HepG2 (cell line): ENCODE data around the gene ZNF430. TPM values are rescaled to one million over a fixed set of nuclear protein-coding genes. Genes with fewer than 3 reads are reported as not detected.
A peak's percentile ranks its signal among the peaks of the same experiment; 100 is the strongest.

ENCODE experiments used
- ARID2 ChIP-seq: sonication (generic); formaldehyde crosslinking; IDR thresholded peaks from 2 replicates; pipeline ENCODE4 v1.8.1; 2022; ENCODE audit warnings: mild to moderate bottlenecking, missing genetic modification reagents, borderline replicate concordance
- ARNT2 ChIP-seq: sonication (generic); formaldehyde crosslinking; IDR thresholded peaks from 2 replicates; pipeline ENCODE4 v1.8.0; 2022; ENCODE audit warnings: mild to moderate bottlenecking, low read depth, missing genetic modification reagents, moderate library complexity
- CBFB ChIP-seq: sonication (generic); formaldehyde crosslinking; IDR thresholded peaks from 2 replicates; pipeline ENCODE4 v1.4.0; 2020; ENCODE audit warnings: missing genetic modification reagents
- HNF4G ChIP-seq, 2 experiments: sonication (generic) in 1 of 2; formaldehyde crosslinking in 1 of 2; IDR thresholded peaks; 2 replicates each; pipeline versions ENCODE4 v1.4.0 to v1.6.1; 2011 to 2020; ENCODE audit warnings: borderline replicate concordance in 2 of 2, low read depth in 2 of 2, mild to moderate bottlenecking in 2 of 2, low read length in 1 of 2, missing genetic modification reagents in 1 of 2, moderate library complexity in 1 of 2
- IRF2 ChIP-seq: IDR thresholded peaks from 2 replicates; pipeline ENCODE4 v1.6.1; 2018; ENCODE audit warnings: missing genetic modification reagents, missing compliant biosample characterization
- MEF2D ChIP-seq: sonication (generic); formaldehyde crosslinking; IDR thresholded peaks from 2 replicates; pipeline ENCODE4 v1.5.1; 2020; ENCODE audit warnings: mild to moderate bottlenecking, missing genetic modification reagents
- NFE2L1 ChIP-seq: sonication (generic); formaldehyde crosslinking; IDR thresholded peaks from 2 replicates; pipeline ENCODE4 v1.4.0; 2020; ENCODE audit warnings: missing genetic modification reagents, mild to moderate bottlenecking, borderline replicate concordance
- POLR2AphosphoS5 ChIP-seq: IDR thresholded peaks from 2 replicates; pipeline ENCODE4 v1.6.1; 2012; ENCODE audit warnings: low read depth, low read length
- SOX6 ChIP-seq, 2 experiments: fragments of 450-650 bp in 1 of 2; sonication (generic) in 1 of 2; formaldehyde crosslinking in 1 of 2; IDR thresholded peaks; 2 replicates each; pipeline versions ENCODE4 v1.4.0 to v1.6.1; 2017 to 2020; ENCODE audit warnings: antibody characterized with exemption in 1 of 2, mild to moderate bottlenecking in 1 of 2, missing genetic modification reagents in 1 of 2
- TGIF2 ChIP-seq: IDR thresholded peaks from 2 replicates; pipeline ENCODE4 v1.6.1; 2016; ENCODE audit warnings: control low read depth, missing compliant biosample characterization
- ZFP90 ChIP-seq: sonication (generic); formaldehyde crosslinking; IDR thresholded peaks from 2 replicates; pipeline ENCODE4 v1.8.0; 2022; ENCODE audit warnings: missing genetic modification reagents, mild to moderate bottlenecking, inconsistent platforms, borderline replicate concordance
- ZNF230 ChIP-seq: sonication (generic); formaldehyde crosslinking; IDR thresholded peaks from 2 replicates; pipeline ENCODE4 v1.4.0; 2020; ENCODE audit warnings: mild to moderate bottlenecking, missing genetic modification reagents
- ZNF44 ChIP-seq: sonication (generic); formaldehyde crosslinking; IDR thresholded peaks from 2 replicates; pipeline ENCODE4 v1.5.1; 2020; ENCODE audit warnings: mild to moderate bottlenecking, missing genetic modification reagents
- ZNF761 ChIP-seq: sonication (generic); formaldehyde crosslinking; conservative IDR thresholded peaks from 2 replicates; pipeline ENCODE4 v1.4.0; 2020; ENCODE audit warnings: mild to moderate bottlenecking, missing genetic modification reagents
- polyA plus RNA-seq, 8 experiments: library from polyadenylated mRNA; depleted of rRNA in 3 of 8; stranded (reverse) in 7 of 8; unstranded in 1 of 8; fragments of >200 nt; fragmentation: Illumina TruSeq in 4 of 8; extraction: Trizol in 4 of 8; gene quantifications; 2 replicates each; pipeline versions ENCODE4 v1.2.1 to v1.2.3, GENCODE V29; 2011 to 2016; ENCODE audit warnings: low read depth in 4 of 8, missing spikeins in 1 of 8, mixed read lengths in 1 of 8; ENCODE audit not compliant: insufficient read depth in 1 of 8
- total RNA-seq, 5 experiments: library from RNA; depleted of rRNA; stranded (reverse); fragments of >200 nt; fragmentation: Illumina TruSeq; extraction: Trizol; gene quantifications; 2 replicates each; pipeline ENCODE4 v1.2.3, GENCODE V29; 2016; ENCODE audit warnings: low read depth in 1 of 5
- TF ChIP-seq, protein P1 (sequence below): IDR thresholded peaks from 2 replicates; pipeline ENCODE4 v1.6.1; 2016; ENCODE audit warnings: low read depth, control low read depth
- TF ChIP-seq, protein P2 (sequence below), 2 experiments: IDR thresholded peaks; 2 replicates each; pipeline ENCODE4 v1.6.1; 2011 to 2012; ENCODE audit warnings: low read length in 2 of 2, borderline replicate concordance in 1 of 2, low read depth in 1 of 2, mild to moderate bottlenecking in 1 of 2, moderate library complexity in 1 of 2
- TF ChIP-seq, protein P3 (sequence below): sonication (generic); formaldehyde crosslinking; IDR thresholded peaks from 2 replicates; pipeline ENCODE4 v1.9.0; 2021; ENCODE audit warnings: missing genetic modification reagents, borderline replicate concordance
- TF ChIP-seq, protein P4 (sequence below): sonication (generic); formaldehyde crosslinking; IDR thresholded peaks from 2 replicates; pipeline ENCODE4 v1.4.0; 2020; ENCODE audit warnings: missing genetic modification reagents, mild to moderate bottlenecking, borderline replicate concordance

Gene ZNF430
- total and polyA plus RNA-seq, 2 of the 13 experiments (the other 11 are each of a cell fraction or from before 2014, with no cell fraction given): 4.1 to 6.9 TPM

DNA sequence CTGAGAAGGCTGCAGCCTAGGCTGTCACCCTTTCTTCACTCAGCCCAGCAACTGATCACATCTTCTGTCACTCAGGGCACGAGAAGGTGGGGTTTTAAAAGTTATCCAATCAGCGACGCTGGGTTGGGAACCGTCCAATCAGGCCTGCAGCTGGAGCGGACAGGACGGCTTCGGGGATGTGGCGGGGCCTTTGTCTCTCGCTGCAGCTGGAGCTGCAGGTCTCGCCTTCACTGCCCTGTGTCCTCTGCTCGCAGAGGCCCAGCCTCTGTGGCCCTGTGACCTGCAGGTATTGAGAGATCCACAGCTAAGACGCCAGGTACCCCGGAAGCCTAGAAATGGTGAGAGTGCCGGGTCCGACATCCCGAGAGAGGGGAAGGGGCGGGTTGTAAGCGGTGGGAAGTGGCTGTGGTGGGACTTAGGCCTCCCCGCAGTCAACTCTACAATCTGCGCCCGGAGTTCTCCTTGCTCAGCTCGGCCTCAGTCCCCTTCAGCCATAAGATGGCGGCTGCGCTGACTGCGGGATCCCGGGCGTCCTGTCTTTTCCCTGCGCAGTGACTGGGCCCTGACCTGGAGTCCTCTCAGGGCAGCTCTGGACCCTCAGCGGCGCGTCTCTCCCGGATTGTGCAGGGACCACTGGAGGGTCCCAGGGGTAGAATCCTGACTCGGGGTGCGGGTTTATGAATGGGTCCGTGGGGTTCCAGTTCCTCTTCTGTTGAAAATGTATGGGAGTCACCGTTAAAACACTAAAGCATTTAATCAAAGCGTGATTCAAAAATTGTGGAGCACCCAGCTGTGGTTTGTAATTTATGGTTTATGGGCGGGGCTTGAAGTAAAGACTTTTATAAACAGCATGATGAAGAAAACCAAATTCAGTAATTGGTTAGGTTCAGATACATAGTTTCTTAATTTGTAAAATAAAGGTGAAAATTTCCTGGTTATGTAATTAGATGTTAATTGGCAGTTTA is 61.8 kb downstream of the ZNF430 start, which contains the start of gene ZNF714 (continued):
- TF ChIP-seq, protein P1, sequence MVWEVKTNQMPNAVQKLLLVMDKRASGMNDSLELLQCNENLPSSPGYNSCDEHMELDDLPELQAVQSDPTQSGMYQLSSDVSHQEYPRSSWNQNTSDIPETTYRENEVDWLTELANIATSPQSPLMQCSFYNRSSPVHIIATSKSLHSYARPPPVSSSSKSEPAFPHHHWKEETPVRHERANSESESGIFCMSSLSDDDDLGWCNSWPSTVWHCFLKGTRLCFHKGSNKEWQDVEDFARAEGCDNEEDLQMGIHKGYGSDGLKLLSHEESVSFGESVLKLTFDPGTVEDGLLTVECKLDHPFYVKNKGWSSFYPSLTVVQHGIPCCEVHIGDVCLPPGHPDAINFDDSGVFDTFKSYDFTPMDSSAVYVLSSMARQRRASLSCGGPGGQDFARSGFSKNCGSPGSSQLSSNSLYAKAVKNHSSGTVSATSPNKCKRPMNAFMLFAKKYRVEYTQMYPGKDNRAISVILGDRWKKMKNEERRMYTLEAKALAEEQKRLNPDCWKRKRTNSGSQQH (CRISPR knock-in tag): peak; percentile 93
- TF ChIP-seq MEF2D (CRISPR knock-in tag) (no peak), IRF2 (CRISPR knock-in tag) (0 out of 2 replicates have a peak, but pooled peaks have one; percentile 23), TGIF2 (peak; percentile 95), HNF4G (IDR thresholded peaks at IDR 0.05; ENCODE audit: borderline replicate concordance, low read depth, low read length) (no peak), HNF4G (CRISPR knock-in tag; IDR thresholded peaks at IDR 0.05; ENCODE audit: borderline replicate concordance, low read depth) (no peak), ARNT2 (peak; percentile 65), CBFB (CRISPR knock-in tag) (no peak), ZFP90 (CRISPR knock-in tag) (no peak), ZNF230 (CRISPR knock-in tag) (peak; percentile 56; the same call in 1 of the 2 replicates), SOX6 (IDR thresholded peaks at IDR 0.05) (no peak), SOX6 (CRISPR knock-in tag; IDR thresholded peaks at IDR 0.05) (no peak), NFE2L1 (CRISPR knock-in tag) (no peak), POLR2AphosphoS5 (peak; percentile 83), ZNF44 (peak; percentile 39; the same call in 1 of the 2 replicates), ARID2 (CRISPR knock-in tag) (no peak), ZNF761 (CRISPR knock-in tag) (0 out of 2 replicates have a peak, but pooled peaks have one; percentile 53)
- TF ChIP-seq, protein P2, sequence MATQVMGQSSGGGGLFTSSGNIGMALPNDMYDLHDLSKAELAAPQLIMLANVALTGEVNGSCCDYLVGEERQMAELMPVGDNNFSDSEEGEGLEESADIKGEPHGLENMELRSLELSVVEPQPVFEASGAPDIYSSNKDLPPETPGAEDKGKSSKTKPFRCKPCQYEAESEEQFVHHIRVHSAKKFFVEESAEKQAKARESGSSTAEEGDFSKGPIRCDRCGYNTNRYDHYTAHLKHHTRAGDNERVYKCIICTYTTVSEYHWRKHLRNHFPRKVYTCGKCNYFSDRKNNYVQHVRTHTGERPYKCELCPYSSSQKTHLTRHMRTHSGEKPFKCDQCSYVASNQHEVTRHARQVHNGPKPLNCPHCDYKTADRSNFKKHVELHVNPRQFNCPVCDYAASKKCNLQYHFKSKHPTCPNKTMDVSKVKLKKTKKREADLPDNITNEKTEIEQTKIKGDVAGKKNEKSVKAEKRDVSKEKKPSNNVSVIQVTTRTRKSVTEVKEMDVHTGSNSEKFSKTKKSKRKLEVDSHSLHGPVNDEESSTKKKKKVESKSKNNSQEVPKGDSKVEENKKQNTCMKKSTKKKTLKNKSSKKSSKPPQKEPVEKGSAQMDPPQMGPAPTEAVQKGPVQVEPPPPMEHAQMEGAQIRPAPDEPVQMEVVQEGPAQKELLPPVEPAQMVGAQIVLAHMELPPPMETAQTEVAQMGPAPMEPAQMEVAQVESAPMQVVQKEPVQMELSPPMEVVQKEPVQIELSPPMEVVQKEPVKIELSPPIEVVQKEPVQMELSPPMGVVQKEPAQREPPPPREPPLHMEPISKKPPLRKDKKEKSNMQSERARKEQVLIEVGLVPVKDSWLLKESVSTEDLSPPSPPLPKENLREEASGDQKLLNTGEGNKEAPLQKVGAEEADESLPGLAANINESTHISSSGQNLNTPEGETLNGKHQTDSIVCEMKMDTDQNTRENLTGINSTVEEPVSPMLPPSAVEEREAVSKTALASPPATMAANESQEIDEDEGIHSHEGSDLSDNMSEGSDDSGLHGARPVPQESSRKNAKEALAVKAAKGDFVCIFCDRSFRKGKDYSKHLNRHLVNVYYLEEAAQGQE (IDR thresholded peaks at IDR 0.05; ENCODE audit: borderline replicate concordance in 1 of 2, low read depth in 1 of 2, low read length in 2 of 2): 0 out of 4 replicates have a peak, but pooled peaks of 1 of the 2 experiments have one; percentile 22
- TF ChIP-seq, protein P3, sequence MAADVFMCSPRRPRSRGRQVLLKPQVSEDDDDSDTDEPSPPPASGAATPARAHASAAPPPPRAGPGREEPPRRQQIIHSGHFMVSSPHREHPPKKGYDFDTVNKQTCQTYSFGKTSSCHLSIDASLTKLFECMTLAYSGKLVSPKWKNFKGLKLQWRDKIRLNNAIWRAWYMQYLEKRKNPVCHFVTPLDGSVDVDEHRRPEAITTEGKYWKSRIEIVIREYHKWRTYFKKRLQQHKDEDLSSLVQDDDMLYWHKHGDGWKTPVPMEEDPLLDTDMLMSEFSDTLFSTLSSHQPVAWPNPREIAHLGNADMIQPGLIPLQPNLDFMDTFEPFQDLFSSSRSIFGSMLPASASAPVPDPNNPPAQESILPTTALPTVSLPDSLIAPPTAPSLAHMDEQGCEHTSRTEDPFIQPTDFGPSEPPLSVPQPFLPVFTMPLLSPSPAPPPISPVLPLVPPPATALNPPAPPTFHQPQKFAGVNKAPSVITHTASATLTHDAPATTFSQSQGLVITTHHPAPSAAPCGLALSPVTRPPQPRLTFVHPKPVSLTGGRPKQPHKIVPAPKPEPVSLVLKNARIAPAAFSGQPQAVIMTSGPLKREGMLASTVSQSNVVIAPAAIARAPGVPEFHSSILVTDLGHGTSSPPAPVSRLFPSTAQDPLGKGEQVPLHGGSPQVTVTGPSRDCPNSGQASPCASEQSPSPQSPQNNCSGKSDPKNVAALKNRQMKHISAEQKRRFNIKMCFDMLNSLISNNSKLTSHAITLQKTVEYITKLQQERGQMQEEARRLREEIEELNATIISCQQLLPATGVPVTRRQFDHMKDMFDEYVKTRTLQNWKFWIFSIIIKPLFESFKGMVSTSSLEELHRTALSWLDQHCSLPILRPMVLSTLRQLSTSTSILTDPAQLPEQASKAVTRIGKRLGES (CRISPR knock-in tag): no peak
- TF ChIP-seq, protein P4, sequence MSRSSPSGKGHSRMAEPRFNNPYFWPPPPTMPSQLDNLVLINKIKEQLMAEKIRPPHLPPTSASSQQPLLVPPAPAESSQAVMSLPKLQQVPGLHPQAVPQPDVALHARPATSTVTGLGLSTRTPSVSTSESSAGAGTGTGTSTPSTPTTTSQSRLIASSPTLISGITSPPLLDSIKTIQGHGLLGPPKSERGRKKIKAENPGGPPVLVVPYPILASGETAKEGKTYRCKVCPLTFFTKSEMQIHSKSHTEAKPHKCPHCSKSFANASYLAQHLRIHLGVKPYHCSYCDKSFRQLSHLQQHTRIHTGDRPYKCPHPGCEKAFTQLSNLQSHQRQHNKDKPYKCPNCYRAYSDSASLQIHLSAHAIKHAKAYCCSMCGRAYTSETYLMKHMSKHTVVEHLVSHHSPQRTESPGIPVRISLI (CRISPR knock-in tag): no peak
